Measurements from ENCODE around the gene KCTD5.
"Not testable (repeated sequence)": the region's sequence is repeated elsewhere in the genome, so short reads cannot be mapped to it uniquely, and the experiment has no call there.

The KCTD5 gene

GRCh38 chr16:2663553-2664546 is 18.5 kb upstream of the KCTD5 start:
- in situ Hi-C loops (cut with HindIII; ENCODE audit: low pct_unique_long_range_greater_than_20kb, low sequenced_read_pairs): no loop called here
- no peak for DNase-seq (ENCODE audit: low read depth in 1 of 2, low spot score in 1 of 2)
- TF ChIP-seq JUND (IDR thresholded peaks at IDR 0.05; ENCODE audit: low read depth): no peak

- no peak for TF ChIP-seq JUND (IDR thresholded peaks at IDR 0.05; ENCODE audit: low read depth)
- peak in 1 of 2 experiments; percentile 23 for DNase-seq (ENCODE audit: low read depth in 1 of 2, low spot score in 1 of 2)
- in situ Hi-C loops (cut with HindIII; ENCODE audit: low pct_unique_long_range_greater_than_20kb, low sequenced_read_pairs): no loop called here
Observed at GRCh38 chr16:2664574-2664982, 17.7 kb upstream of the KCTD5 start.

GRCh38 chr16:2666671-2667070 is 15.7 kb upstream of the KCTD5 start:
- in situ Hi-C loops (cut with HindIII; ENCODE audit: low pct_unique_long_range_greater_than_20kb, low sequenced_read_pairs); DNase-seq (ENCODE audit: low read depth in 1 of 2, low spot score in 1 of 2): not testable (repeated sequence)

- DNase-seq (ENCODE audit: low read depth in 1 of 2, low spot score in 1 of 2); in situ Hi-C loops (cut with HindIII; ENCODE audit: low pct_unique_long_range_greater_than_20kb, low sequenced_read_pairs): not testable (repeated sequence)
Observed at GRCh38 chr16:2669587-2669986, 12.7 kb upstream of the KCTD5 start.

GRCh38 chr16:2670017-2670416 is 12.3 kb upstream of the KCTD5 start:
- peak in 1 of 2 experiments; percentile 69 for DNase-seq (ENCODE audit: low read depth in 1 of 2, low spot score in 1 of 2)
- in situ Hi-C loops (cut with HindIII; ENCODE audit: low pct_unique_long_range_greater_than_20kb, low sequenced_read_pairs): not testable (repeated sequence)

GRCh38 chr16:2671193-2671592 is 11.1 kb upstream of the KCTD5 start:
- DNase-seq (ENCODE audit: low read depth in 1 of 2, low spot score in 1 of 2); in situ Hi-C loops (cut with HindIII; ENCODE audit: low pct_unique_long_range_greater_than_20kb, low sequenced_read_pairs): not testable (repeated sequence)

- DNase-seq (ENCODE audit: low read depth in 1 of 2, low spot score in 1 of 2): no peak
- in situ Hi-C loops (cut with HindIII; ENCODE audit: low pct_unique_long_range_greater_than_20kb, low sequenced_read_pairs): no loop called here
- no peak for TF ChIP-seq JUND (IDR thresholded peaks at IDR 0.05; ENCODE audit: low read depth)
Observed at GRCh38 chr16:2671741-2672140, 10.6 kb upstream of the KCTD5 start.

GRCh38 chr16:2673066-2673999 is 9.0 kb upstream of the KCTD5 start:
- DNase-seq (ENCODE audit: low read depth in 1 of 2, low spot score in 1 of 2): peak; percentile 85 to 97
- in situ Hi-C loops (cut with HindIII; ENCODE audit: low pct_unique_long_range_greater_than_20kb, low sequenced_read_pairs): no loop called here
- TF ChIP-seq JUND (IDR thresholded peaks at IDR 0.05; ENCODE audit: low read depth): no peak

- no peak for TF ChIP-seq JUND (IDR thresholded peaks at IDR 0.05; ENCODE audit: low read depth)
- no peak for DNase-seq (ENCODE audit: low read depth in 1 of 2, low spot score in 1 of 2)
- in situ Hi-C loops (cut with HindIII; ENCODE audit: low pct_unique_long_range_greater_than_20kb, low sequenced_read_pairs): no loop called here
Observed at GRCh38 chr16:2675021-2675420, 7.3 kb upstream of the KCTD5 start.

GRCh38 chr16:2675714-2676113 is 6.6 kb upstream of the KCTD5 start:
- in situ Hi-C loops (cut with HindIII; ENCODE audit: low pct_unique_long_range_greater_than_20kb, low sequenced_read_pairs): no loop called here
- no peak for TF ChIP-seq JUND (IDR thresholded peaks at IDR 0.05; ENCODE audit: low read depth)
- no peak for DNase-seq (ENCODE audit: low read depth in 1 of 2, low spot score in 1 of 2)

- DNase-seq (ENCODE audit: low read depth in 1 of 2, low spot score in 1 of 2); in situ Hi-C loops (cut with HindIII; ENCODE audit: low pct_unique_long_range_greater_than_20kb, low sequenced_read_pairs): not testable (repeated sequence)
Observed at GRCh38 chr16:2676937-2677336, 5.4 kb upstream of the KCTD5 start.

GRCh38 chr16:2678206-2678965 is 3.9 kb upstream of the KCTD5 start:
- DNase-seq (ENCODE audit: low read depth in 1 of 2, low spot score in 1 of 2); in situ Hi-C loops (cut with HindIII; ENCODE audit: low pct_unique_long_range_greater_than_20kb, low sequenced_read_pairs): not testable (repeated sequence)

- in situ Hi-C loops (cut with HindIII; ENCODE audit: low pct_unique_long_range_greater_than_20kb, low sequenced_read_pairs); DNase-seq (ENCODE audit: low read depth in 1 of 2, low spot score in 1 of 2): not testable (repeated sequence)
Observed at GRCh38 chr16:2679902-2680301, 2.4 kb upstream of the KCTD5 start.

GRCh38 chr16:2680360-2680759 is 2.0 kb upstream of the KCTD5 start:
- in situ Hi-C loops (cut with HindIII; ENCODE audit: low pct_unique_long_range_greater_than_20kb, low sequenced_read_pairs); DNase-seq (ENCODE audit: low read depth in 1 of 2, low spot score in 1 of 2): not testable (repeated sequence)

GRCh38 chr16:2683041-2683440 is 718 bp downstream of the KCTD5 start:
- in situ Hi-C loops (cut with HindIII; ENCODE audit: low pct_unique_long_range_greater_than_20kb, low sequenced_read_pairs): not testable (repeated sequence)
- peak; percentile 3 to 14 for DNase-seq (ENCODE audit: low read depth in 1 of 2, low spot score in 1 of 2)

- DNase-seq (ENCODE audit: low read depth in 1 of 2, low spot score in 1 of 2); in situ Hi-C loops (cut with HindIII; ENCODE audit: low pct_unique_long_range_greater_than_20kb, low sequenced_read_pairs): not testable (repeated sequence)
Observed at GRCh38 chr16:2686075-2686474, 3.8 kb downstream of the KCTD5 start.

All from T47D (cell line).